HepG2 (cell line): ENCODE measurements around the gene CACNG7. TPM values are rescaled to one million over a fixed set of nuclear protein-coding genes. Genes with fewer than 3 reads are reported as not detected.

Experiments
- ATAC-seq: fragments of 200-7000 bp; cut with Tn5 transposase; 3 replicates; pipeline ENCODE4 v1.9.1; 2020; ENCODE audit warnings: mild to moderate bottlenecking, moderate library complexity
- BruUV-seq: library from RNA; stranded (reverse); fragments of 400-500 nt; replicated peaks from 2 replicates; lab custom pipeline; 2021; lab: Mats Ljungman, UMichigan
- CTCF ChIA-PET: fragments of 300-600 bp; formaldehyde crosslinking; extraction: SDS; loops from one replicate; lab custom pipeline; 2021; ENCODE audit warnings: low total read pairs, inconsistent platforms, low intra/inter-chr PET ratio; lab: Yijun Ruan, JAX
- POLR2A ChIA-PET: fragments of 350-600 bp; sonication (Branson Sonifier 250); formaldehyde crosslinking; loops from one replicate; lab custom pipeline; 2020; ENCODE audit warnings: antibody characterized with exemption, inconsistent platforms; lab: Yijun Ruan, JAX
- DNase-seq: peaks from one replicate; pipeline ENCODE4 v3.0.0-alpha.2; 2015; ENCODE audit warnings: low spot score
- FAIRE-seq: peaks from 3 replicates; lab custom pipeline; 2011; peaks lifted over from hg19 to GRCh38; lab: Jason Lieb, UNC
- H2AFZ ChIP-seq: one replicate; pipeline ENCODE4 v1.6.1; 2011; ENCODE audit warnings: low read length, inconsistent platforms
- H3K27ac ChIP-seq: fragments of 300-600 bp; 3 replicates; pipeline ENCODE4 v1.8.0; 2011; ENCODE audit warnings: mixed run types, mild to moderate bottlenecking, mixed read lengths, low read length, inconsistent platforms; ENCODE audit not compliant: insufficient read depth; ENCODE audit errors: extremely low read length
- H3K27me3 ChIP-seq, 2 experiments: fragments of 200-600 bp in 1 of 2; 2 replicates in 1 of 2; 3 replicates in 1 of 2; pipeline versions ENCODE4 v1.6.0 to v1.8.0; 2011; ENCODE audit warnings: low read length in 2 of 2, mild to moderate bottlenecking in 2 of 2, moderate library complexity in 2 of 2, inconsistent platforms in 1 of 2; ENCODE audit not compliant: insufficient read depth in 2 of 2, control insufficient read depth in 1 of 2
- H3K36me3 ChIP-seq, 2 experiments: fragments of 200-600 bp in 1 of 2; replicated peaks in 1 of 2; 2 replicates in 1 of 2; 3 replicates in 1 of 2; pipeline versions ENCODE4 v1.5.1 to v1.8.0; 2011; ENCODE audit warnings: low read length in 2 of 2, inconsistent platforms in 1 of 2; ENCODE audit not compliant: insufficient read depth in 2 of 2, control insufficient read depth in 1 of 2
- H3K4me1 ChIP-seq: 2 replicates; pipeline ENCODE4 v1.5.1; 2012; ENCODE audit warnings: low read length, inconsistent platforms; ENCODE audit not compliant: insufficient read depth
- H3K4me2 ChIP-seq: 2 replicates; pipeline ENCODE4 v1.6.0; 2011; ENCODE audit warnings: low read depth, low read length, inconsistent platforms
- H3K4me3 ChIP-seq, 3 experiments: fragments of 200-600 bp in 1 of 3; sonication (generic), shearing (Covaris generic) in 1 of 3; replicated peaks in 1 of 3; 2 replicates each; pipeline ENCODE4 v1.5.1; 2011 to 2016; ENCODE audit warnings: low read length in 3 of 3, inconsistent platforms in 2 of 3, low read depth in 2 of 3, mild to moderate bottlenecking in 2 of 3, control low read depth in 1 of 3, mixed read lengths in 1 of 3; ENCODE audit not compliant: insufficient read depth in 1 of 3
- H3K79me2 ChIP-seq: one replicate; pipeline ENCODE4 v1.6.1; 2011; ENCODE audit warnings: low read length, inconsistent platforms; ENCODE audit not compliant: insufficient read depth
- H3K9ac ChIP-seq: 2 replicates; pipeline ENCODE4 v1.6.0; 2011; ENCODE audit warnings: mild to moderate bottlenecking, low read depth, low read length, inconsistent platforms; ENCODE audit not compliant: insufficient read depth
- H3K9me3 ChIP-seq: 2 replicates; pipeline ENCODE4 v1.5.1; 2012; ENCODE audit warnings: mild to moderate bottlenecking, low read length
- H4K20me1 ChIP-seq: 2 replicates; pipeline ENCODE4 v1.6.0; 2011; ENCODE audit warnings: inconsistent platforms, mild to moderate bottlenecking, low read length, moderate library complexity; ENCODE audit not compliant: insufficient read depth
- HNRNPK ChIP-seq: fragments of 200-400 bp; formaldehyde crosslinking; IDR thresholded peaks from 2 replicates; pipeline ENCODE4 v1.6.1; 2018; ENCODE audit warnings: low read length, low read depth, moderate library complexity, mild to moderate bottlenecking; ENCODE audit not compliant: poor library complexity, severe bottlenecking
- IKZF1 ChIP-seq: fragments of 450-650 bp; IDR thresholded peaks from 2 replicates; pipeline ENCODE4 v1.7.1; 2016
- KLF6 ChIP-seq: IDR thresholded peaks from 2 replicates; pipeline ENCODE4 v1.8.0; 2016; ENCODE audit warnings: missing biosample characterization, missing genetic modification reagents
- MLLT10 ChIP-seq: sonication (generic); formaldehyde crosslinking; IDR thresholded peaks from 2 replicates; pipeline ENCODE4 v1.4.0; 2020; ENCODE audit warnings: missing genetic modification reagents
- NR0B2 ChIP-seq: sonication (generic); formaldehyde crosslinking; IDR thresholded peaks from 2 replicates; pipeline ENCODE4 v1.4.0; 2020; ENCODE audit warnings: mild to moderate bottlenecking, missing genetic modification reagents
- RAD51 ChIP-seq: fragments of 450-650 bp; IDR thresholded peaks from 2 replicates; pipeline ENCODE4 v1.6.1; 2016; ENCODE audit warnings: borderline replicate concordance
- SAP130 ChIP-seq: IDR thresholded peaks from 2 replicates; pipeline ENCODE4 v1.6.1; 2016; ENCODE audit warnings: low read depth
- SMAD3 ChIP-seq: sonication (generic); formaldehyde crosslinking; IDR thresholded peaks from 2 replicates; pipeline ENCODE4 v1.4.0; 2020; ENCODE audit warnings: missing genetic modification reagents
- XBP1 ChIP-seq: sonication (generic); formaldehyde crosslinking; IDR thresholded peaks from 2 replicates; pipeline ENCODE4 v1.5.0; 2020; ENCODE audit warnings: missing genetic modification reagents
- ZFY ChIP-seq: sonication (generic); formaldehyde crosslinking; IDR thresholded peaks from 2 replicates; pipeline ENCODE4 v1.4.0; 2020; ENCODE audit warnings: missing genetic modification reagents
- ZNF235 ChIP-seq: sonication (generic); formaldehyde crosslinking; IDR thresholded peaks from 2 replicates; pipeline ENCODE4 v1.8.1; 2023; ENCODE audit warnings: mild to moderate bottlenecking, missing genetic modification reagents, borderline replicate concordance
- ZNF282 ChIP-seq: fragments of 450-650 bp; IDR thresholded peaks from 2 replicates; pipeline ENCODE4 v1.6.1; 2018; ENCODE audit not compliant: partially characterized antibody
- ZNF543 ChIP-seq: sonication (generic); formaldehyde crosslinking; IDR thresholded peaks from 2 replicates; pipeline ENCODE4 v1.4.0; 2020; ENCODE audit warnings: mild to moderate bottlenecking, missing genetic modification reagents
- ZNF562 ChIP-seq: sonication (generic); formaldehyde crosslinking; IDR thresholded peaks from 2 replicates; pipeline ENCODE4 v1.8.0; 2022; ENCODE audit warnings: missing genetic modification reagents, borderline replicate concordance
- ZSCAN9 ChIP-seq: IDR thresholded peaks from 2 replicates; pipeline ENCODE4 v1.6.1; 2016; ENCODE audit warnings: borderline replicate concordance
- WGBS: methylation state at CpG from one replicate; pipeline ENCODE4 v1.1.6; 2017; ENCODE audit warnings: low lambda C conversion rate; 5-methylcytosine and 5-hydroxymethylcytosine counted together
- in situ Hi-C: cut with HindIII; loops from 2 replicates; pipeline ENCODE4 v1.10.0; 2017; ENCODE audit warnings: low pct_unique_long_range_greater_than_20kb; ENCODE audit not compliant: extremely low pct_ligation_motif_present
- intact Hi-C: fragments of 100-400 bp; cut with micrococcal nuclease; formaldehyde crosslinking; loops from one replicate; pipeline ENCODE4 v1.10.0; 2022; ENCODE audit not compliant: unreplicated experiment
- polyA plus RNA-seq, 8 experiments: library from polyadenylated mRNA; depleted of rRNA in 3 of 8; stranded (reverse) in 7 of 8; unstranded in 1 of 8; fragments of >200 nt; fragmentation: Illumina TruSeq in 4 of 8; extraction: Trizol in 4 of 8; gene quantifications; 2 replicates each; pipeline versions ENCODE4 v1.2.1 to v1.2.3, GENCODE V29; 2011 to 2016; ENCODE audit warnings: low read depth in 4 of 8, missing spikeins in 1 of 8, mixed read lengths in 1 of 8; ENCODE audit not compliant: insufficient read depth in 1 of 8
- total RNA-seq, 5 experiments: library from RNA; depleted of rRNA; stranded (reverse); fragments of >200 nt; fragmentation: Illumina TruSeq; extraction: Trizol; gene quantifications; 2 replicates each; pipeline ENCODE4 v1.2.3, GENCODE V29; 2016; ENCODE audit warnings: low read depth in 1 of 5
- TF ChIP-seq, protein P1 (sequence below): conservative IDR thresholded peaks from 2 replicates; pipeline ENCODE4 v1.6.1; 2018; ENCODE audit warnings: missing genetic modification reagents

The CACNG7 gene
- total and polyA plus RNA-seq, 2 of the 13 experiments (the other 11 are each of a cell fraction or from before 2014, with no cell fraction given), result not detected

GRCh38 chr19:53898636-53899341 is 10.3 kb upstream of the CACNG7 start (continued):
- TF ChIP-seq ZNF235 (CRISPR knock-in tag), result no peak
- TF ChIP-seq SMAD3 (CRISPR knock-in tag), result no peak
- TF ChIP-seq ZNF282, result no peak
- no peak for TF ChIP-seq ZNF562 (CRISPR knock-in tag)
- no peak for TF ChIP-seq HNRNPK
- TF ChIP-seq KLF6, result no peak
- no peak for TF ChIP-seq ZNF543 (CRISPR knock-in tag)
- TF ChIP-seq, all 625 proteins: peak for 0

DNA sequence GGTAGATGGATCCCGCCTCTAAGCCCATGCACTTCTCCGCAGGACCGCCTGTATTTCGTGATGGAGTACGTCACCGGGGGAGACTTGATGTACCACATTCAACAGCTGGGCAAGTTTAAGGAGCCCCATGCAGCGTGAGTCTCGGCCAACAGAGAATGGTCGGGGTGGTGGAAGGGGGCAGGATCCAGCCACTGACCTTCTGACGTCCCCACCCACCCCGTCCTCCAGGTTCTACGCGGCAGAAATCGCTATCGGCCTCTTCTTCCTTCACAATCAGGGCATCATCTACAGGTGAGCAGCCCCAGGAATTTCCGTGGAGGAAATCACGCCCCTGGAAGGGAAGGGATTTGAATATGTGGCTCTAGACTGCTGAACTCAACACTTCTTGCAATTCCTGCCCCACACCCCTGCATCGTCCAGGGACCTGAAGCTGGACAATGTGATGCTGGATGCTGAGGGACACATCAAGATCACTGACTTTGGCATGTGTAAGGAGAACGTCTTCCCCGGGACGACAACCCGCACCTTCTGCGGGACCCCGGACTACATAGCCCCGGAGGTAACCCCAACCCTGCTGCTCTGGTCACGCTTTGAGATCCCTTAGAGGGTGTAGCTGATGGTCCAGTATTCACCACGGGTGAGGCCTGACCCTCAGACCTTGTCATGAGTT is 8.8 kb upstream of the CACNG7 start:
- no peak for ATAC-seq
- no peaks in the 10 kb centered on the region for H3K79me2 ChIP-seq
- H3K4me2 ChIP-seq, result no peak overlapping the region
- CTCF ChIA-PET, result no interaction called here
- no TSS peak for BruUV-seq
- H3K4me1 ChIP-seq, result no peaks in the 10 kb centered on the region
- no peaks in the 10 kb centered on the region for H3K36me3 ChIP-seq
- no peaks in the 10 kb centered on the region for H3K9me3 ChIP-seq
- H3K27ac ChIP-seq, result no peak overlapping the region
- no peak for FAIRE-seq
- in situ Hi-C loops (loop anchor here (10.0 kb wide), 1 partner anchor 124 kb away; no protein-coding TSS in a partner anchor), intact Hi-C loops (no loop called here)
- no peak for DNase-seq
- TF ChIP-seq NR0B2 (CRISPR knock-in tag) (no peak), IKZF1 (no peak), ZSCAN9 (CRISPR knock-in tag) (no peak), XBP1 (CRISPR knock-in tag) (no peak), SAP130 (CRISPR knock-in tag) (no peak), ZFY (CRISPR knock-in tag) (no peak), MLLT10 (CRISPR knock-in tag) (no peak), RAD51 (no peak)
- TF ChIP-seq, protein P1, sequence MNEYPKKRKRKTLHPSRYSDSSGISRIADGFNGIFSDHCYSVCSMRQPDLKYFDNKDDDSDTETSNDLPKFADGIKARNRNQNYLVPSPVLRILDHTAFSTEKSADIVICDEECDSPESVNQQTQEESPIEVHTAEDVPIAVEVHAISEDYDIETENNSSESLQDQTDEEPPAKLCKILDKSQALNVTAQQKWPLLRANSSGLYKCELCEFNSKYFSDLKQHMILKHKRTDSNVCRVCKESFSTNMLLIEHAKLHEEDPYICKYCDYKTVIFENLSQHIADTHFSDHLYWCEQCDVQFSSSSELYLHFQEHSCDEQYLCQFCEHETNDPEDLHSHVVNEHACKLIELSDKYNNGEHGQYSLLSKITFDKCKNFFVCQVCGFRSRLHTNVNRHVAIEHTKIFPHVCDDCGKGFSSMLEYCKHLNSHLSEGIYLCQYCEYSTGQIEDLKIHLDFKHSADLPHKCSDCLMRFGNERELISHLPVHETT (CRISPR knock-in tag), result no peak
- no peaks in the 10 kb centered on the region; a peak in 1 of 5 replicates for H3K27me3 ChIP-seq
- POLR2A ChIA-PET, result no interaction called here
- no peak overlapping the region for H3K4me3 ChIP-seq
- H3K9ac ChIP-seq, result no peak overlapping the region
- WGBS, result 37% methylated on average over 6 of the region's 27 CpGs
- no peaks in the 10 kb centered on the region for H4K20me1 ChIP-seq
- no peak overlapping the region for H2AFZ ChIP-seq
